ENCODE data around the gene DGUOK. TPM values are rescaled to one million over a fixed set of nuclear protein-coding genes. Genes with fewer than 3 reads are reported as not detected.

DGUOK gene
- total and polyA plus RNA-seq, 12 donors = 40.0 to 112 (median 60.0) TPM

DNA sequence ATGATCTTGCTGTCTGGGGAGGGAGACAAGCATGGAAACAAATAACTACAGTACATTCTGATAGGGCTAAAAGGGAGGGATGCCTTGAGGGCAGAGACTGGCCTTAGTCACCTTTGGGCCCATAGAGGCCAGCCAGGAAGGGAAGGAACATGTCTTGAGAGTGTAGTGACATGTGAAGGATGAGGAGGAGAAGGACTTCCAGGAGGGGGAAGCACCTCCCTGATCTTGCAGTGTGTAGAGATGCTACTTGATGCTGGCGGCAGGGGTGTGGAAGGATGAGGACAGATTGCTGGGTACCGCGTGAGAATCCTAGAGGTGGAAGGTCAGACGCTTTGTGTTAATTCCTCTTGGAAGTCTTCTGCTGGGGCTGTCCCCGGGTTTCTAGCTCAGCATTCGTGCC lies 71.1 kb downstream of the DGUOK start:
- DNase-seq = no peak
- Histone ChIP-seq H3K4me3 (no peak overlapping the region), H3K4me1 (replicated peaks in 1 of 2) (peaks cover 6 to 11% of the 10 kb centered on the region in 2 donors), H3K9me3 (replicated peaks in 1 of 3) (no peaks in the 10 kb centered on the region), H3K36me3 (replicated peaks in 1 of 2) (no peaks in the 10 kb centered on the region), H3K27ac (no peak overlapping the region), H3K27me3 (no peaks in the 10 kb centered on the region)
- intact Hi-C loops (cut with DNase I) = loop anchor here in 1 of 2 donors (10.0 kb wide), 1 partner anchor 77 kb away; no protein-coding TSS in a partner anchor
- 80 to 96% (median 93%) methylated on average over 6 of the region's 6 CpGs for WGBS, 4 donors
- TF ChIP-seq POLR2A (IDR thresholded peaks at IDR 0.05) = no peak
- TF ChIP-seq, protein P1, sequence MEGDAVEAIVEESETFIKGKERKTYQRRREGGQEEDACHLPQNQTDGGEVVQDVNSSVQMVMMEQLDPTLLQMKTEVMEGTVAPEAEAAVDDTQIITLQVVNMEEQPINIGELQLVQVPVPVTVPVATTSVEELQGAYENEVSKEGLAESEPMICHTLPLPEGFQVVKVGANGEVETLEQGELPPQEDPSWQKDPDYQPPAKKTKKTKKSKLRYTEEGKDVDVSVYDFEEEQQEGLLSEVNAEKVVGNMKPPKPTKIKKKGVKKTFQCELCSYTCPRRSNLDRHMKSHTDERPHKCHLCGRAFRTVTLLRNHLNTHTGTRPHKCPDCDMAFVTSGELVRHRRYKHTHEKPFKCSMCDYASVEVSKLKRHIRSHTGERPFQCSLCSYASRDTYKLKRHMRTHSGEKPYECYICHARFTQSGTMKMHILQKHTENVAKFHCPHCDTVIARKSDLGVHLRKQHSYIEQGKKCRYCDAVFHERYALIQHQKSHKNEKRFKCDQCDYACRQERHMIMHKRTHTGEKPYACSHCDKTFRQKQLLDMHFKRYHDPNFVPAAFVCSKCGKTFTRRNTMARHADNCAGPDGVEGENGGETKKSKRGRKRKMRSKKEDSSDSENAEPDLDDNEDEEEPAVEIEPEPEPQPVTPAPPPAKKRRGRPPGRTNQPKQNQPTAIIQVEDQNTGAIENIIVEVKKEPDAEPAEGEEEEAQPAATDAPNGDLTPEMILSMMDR (IDR thresholded peaks at IDR 0.05) = no peak

DNA sequence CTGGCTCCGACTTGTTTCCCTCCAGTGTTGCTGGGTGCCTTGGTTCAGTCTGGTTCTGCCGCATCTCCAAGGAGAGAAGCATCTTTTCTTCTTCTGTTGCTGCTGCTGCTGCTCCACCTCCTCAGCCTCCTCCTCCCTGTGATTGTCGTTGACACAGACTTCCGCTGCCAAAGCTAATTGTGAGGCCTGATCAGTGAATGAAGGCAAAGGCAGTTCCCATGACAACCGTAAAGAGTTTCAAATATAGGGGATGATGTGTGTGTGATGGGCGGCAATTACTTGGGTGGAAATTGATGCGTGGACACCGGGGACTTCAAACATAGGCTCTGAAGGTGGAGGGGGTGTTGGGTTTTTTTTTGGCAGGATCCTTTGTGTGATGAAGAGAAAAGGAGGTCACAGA lies 71.8 kb downstream of the DGUOK start:
- H3K4me1 ChIP-seq (replicated peaks in 1 of 2) = peaks cover 10 to 16% of the 10 kb centered on the region in 2 donors
- no peaks in the 10 kb centered on the region for H3K27me3 ChIP-seq
- DNase-seq = no peak
- intact Hi-C loops (cut with DNase I) = loop anchor here in 1 of 2 donors (10.0 kb wide), 1 partner anchor 76 kb away; no protein-coding TSS in a partner anchor
- H3K4me3 ChIP-seq = no peak overlapping the region
- H3K36me3 ChIP-seq (replicated peaks in 1 of 2) = no peaks in the 10 kb centered on the region
- WGBS, 4 donors = 88 to 92% (median 89%) methylated on average over 8 of the region's 8 CpGs
- H3K27ac ChIP-seq = no peak overlapping the region
- TF ChIP-seq, protein P1 (IDR thresholded peaks at IDR 0.05) = no peak
- TF ChIP-seq POLR2A (IDR thresholded peaks at IDR 0.05) = no peak
- no peaks in the 10 kb centered on the region for H3K9me3 ChIP-seq (replicated peaks in 1 of 3)

DNA sequence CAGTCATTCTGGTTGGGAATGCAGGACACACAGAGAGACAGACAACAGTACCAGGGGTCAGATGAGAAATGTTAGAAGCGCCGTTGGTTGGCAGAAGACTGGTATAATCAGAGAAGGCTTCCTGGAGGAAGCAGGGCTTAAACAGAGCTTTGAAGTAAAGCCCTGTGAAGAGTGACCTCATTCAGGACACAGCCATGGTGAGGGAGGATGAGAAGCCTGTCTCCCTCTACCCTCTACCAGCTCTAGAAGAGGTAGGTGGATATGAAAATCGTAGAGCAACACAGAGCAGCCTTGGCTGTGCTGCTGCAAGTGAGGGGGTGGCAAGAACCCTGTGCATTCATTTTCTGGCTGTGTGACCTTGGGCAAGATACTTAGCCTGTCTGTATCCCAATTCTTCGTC lies 72.3 kb downstream of the DGUOK start:
- peaks cover 10 to 20% of the 10 kb centered on the region in 2 donors for H3K4me1 ChIP-seq (replicated peaks in 1 of 2)
- H3K27ac ChIP-seq = no peak overlapping the region
- no peaks in the 10 kb centered on the region for H3K27me3 ChIP-seq
- H3K9me3 ChIP-seq (replicated peaks in 1 of 3) = no peaks in the 10 kb centered on the region
- WGBS, 4 donors = 77 to 88% (median 86%) methylated on average over 4 of the region's 4 CpGs
- TF ChIP-seq POLR2A (IDR thresholded peaks at IDR 0.05) = no peak
- TF ChIP-seq, protein P1 (IDR thresholded peaks at IDR 0.05) = no peak
- no peak overlapping the region for H3K4me3 ChIP-seq
- no peak for DNase-seq
- no peaks in the 10 kb centered on the region for H3K36me3 ChIP-seq (replicated peaks in 1 of 2)
- intact Hi-C loops (cut with DNase I) = loop anchor here in 1 of 2 donors (10.0 kb wide), 1 partner anchor 76 kb away; no protein-coding TSS in a partner anchor

DNA sequence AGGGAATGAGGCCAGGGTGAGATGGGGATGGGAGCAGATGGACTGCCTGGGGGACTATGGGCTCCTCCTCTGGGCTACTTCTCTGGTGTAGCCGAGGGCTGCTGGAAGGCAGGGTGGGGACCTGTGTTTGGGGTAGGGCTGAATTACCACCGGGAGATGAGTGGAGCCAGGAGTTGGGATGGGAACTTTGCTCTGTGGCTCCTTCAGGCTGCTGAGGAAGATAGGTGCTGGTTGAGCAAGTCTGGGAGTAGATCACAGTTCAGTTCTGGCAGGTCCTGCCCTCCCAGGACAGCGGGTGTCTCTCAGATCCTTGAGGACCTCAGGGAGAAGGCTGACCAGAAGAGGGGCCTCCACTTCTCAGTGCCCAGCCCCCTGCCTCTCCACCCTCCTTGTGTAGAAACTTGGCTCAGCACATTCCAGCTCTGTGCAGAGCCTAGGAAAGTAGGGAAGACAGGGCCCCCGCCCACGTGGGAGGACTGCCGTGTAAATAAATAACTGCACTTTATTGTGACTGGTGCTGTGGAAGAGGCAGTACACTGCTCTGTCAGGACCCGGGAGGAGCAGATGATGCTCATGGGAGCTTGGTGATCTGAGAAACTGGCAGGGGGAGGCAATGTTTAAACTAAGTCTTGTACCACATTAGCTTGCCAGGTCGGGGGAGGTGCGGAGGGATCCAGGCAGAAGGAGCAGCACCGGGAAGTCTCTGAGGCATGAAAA lies 73.4 kb downstream of the DGUOK start:
- Histone ChIP-seq H3K27me3 (no peaks in the 10 kb centered on the region), H3K4me1 (replicated peaks in 1 of 2) (peaks cover 10 to 22% of the 10 kb centered on the region in 2 donors), H3K9me3 (replicated peaks in 1 of 3) (no peaks in the 10 kb centered on the region), H3K27ac (no peak overlapping the region), H3K36me3 (replicated peaks in 1 of 2) (no peaks in the 10 kb centered on the region), H3K4me3 (no peak overlapping the region)
- intact Hi-C loops (cut with DNase I) = loop anchor here in 1 of 2 donors (10.0 kb wide), 1 partner anchor 75 kb away; no protein-coding TSS in a partner anchor
- TF ChIP-seq, protein P1 (IDR thresholded peaks at IDR 0.05) = no peak
- no peak for TF ChIP-seq POLR2A (IDR thresholded peaks at IDR 0.05)
- DNase-seq = no peak
- WGBS, 4 donors = 48 to 64% (median 53%) methylated on average over 8 to 10 of the region's 10 CpGs

All from adrenal gland (tissue), 12 donors.